NCI-H146 (cell line): ENCODE measurements around the gene CAVIN3.

Experiments
- DNase-seq: peaks from one replicate; lab custom pipeline; 2025; lab: John Stamatoyannopoulos, UW

The CAVIN3 gene

DNA sequence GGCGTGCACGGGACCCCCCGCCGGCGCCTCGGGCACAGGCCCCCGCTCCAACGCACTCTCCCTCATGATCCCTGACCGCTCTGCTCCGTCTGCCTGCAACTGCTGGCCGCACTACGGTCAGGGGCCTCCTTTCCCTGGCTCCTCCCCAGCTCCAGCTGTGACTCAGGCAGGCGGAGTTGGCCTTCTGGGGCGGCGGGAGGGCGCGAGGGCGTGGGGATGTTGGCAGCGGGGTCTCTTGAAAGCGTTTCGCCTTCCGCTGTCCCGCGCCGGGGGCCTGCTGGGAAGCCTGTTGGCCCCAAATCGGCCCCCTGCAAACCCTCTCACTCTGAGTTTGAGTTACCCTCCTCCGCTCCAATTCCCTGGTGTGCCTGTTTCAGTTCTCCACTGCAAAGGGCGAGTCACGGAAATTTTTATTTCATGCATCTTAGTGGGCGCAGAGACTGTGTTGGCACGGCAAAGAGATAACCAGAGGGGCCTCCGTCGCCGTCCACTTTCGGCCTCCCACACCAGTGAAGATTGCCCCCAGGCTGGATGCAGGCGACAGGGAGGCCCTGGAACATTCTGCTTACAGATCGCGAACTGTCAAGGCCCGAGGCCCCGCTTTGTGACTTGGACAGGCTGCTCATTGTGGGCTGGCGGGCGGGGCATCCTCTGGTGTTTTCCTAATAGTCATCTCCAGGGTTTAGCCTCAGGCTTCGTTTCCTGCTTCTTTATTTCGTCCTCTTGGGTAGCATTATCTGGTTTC, at the start of gene CAVIN3:
Gene CAVIN3 (minus strand): TSS at position 91 of the 745 bp plus-strand sequence. CDS start 25 bp downstream, at position 66.
- DNase-seq: no peak

- DNase-seq: no peak
Measured at GRCh38 chr11:6365659-6366058, 45.4 kb upstream of the CAVIN3 start.

- DNase-seq: peak; percentile 78
Measured at GRCh38 chr11:6362873-6363678, 42.8 kb upstream of the CAVIN3 start.

- DNase-seq: no peak
Measured at GRCh38 chr11:6362185-6362872, 42.0 kb upstream of the CAVIN3 start.

- no peak for DNase-seq
Measured at GRCh38 chr11:6360183-6360582, 39.9 kb upstream of the CAVIN3 start.

DNA sequence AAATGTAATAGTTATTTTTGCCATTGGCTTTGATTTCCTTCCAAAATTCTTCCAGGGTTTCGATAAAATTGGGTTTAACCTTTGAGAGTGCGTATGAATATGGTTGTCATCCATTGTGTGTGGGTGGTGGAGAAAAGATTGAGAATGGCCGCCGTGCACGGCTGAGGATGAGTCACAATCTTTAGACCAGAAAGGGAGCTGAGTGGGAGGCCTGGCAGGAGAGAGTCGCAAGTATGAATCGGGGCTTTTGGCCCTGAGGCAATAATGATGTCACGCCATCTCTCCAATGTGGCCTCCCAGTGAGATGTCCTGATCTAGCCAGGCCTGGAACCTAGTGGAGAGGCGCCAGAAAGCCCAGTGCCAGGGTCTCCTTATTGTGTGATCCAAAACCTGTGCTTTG, 36.9 kb upstream of the CAVIN3 start:
- no peak for DNase-seq

GRCh38 chr11:6356503-6357055, 36.3 kb upstream of the CAVIN3 start:
- no peak for DNase-seq

GRCh38 chr11:6354651-6355485, 34.6 kb upstream of the CAVIN3 start:
- no peak for DNase-seq

- peak; percentile 96 for DNase-seq
Measured at GRCh38 chr11:6353367-6353987, 33.2 kb upstream of the CAVIN3 start.

GRCh38 chr11:6351782-6352382, 31.6 kb upstream of the CAVIN3 start:
- DNase-seq: no peak

DNA sequence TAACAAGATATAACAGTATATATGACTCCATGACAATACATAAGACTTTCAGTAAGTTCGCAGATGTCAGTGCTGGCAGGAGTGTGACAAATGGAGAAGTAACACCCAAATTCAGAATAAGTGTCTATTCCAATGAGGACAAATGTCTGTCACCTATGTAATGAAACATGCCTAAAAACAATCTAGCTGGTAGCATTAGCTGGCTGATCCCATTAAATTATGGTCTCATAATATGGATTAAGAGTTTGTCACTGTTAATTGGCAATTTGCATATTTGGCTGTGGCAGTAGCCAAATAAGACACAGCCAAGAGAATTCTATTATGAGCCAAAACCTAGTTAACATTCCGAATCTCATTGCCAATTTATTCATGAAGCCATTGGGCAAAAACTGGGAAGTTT, 30.2 kb upstream of the CAVIN3 start:
- DNase-seq: no peak

- no peak for DNase-seq
Measured at GRCh38 chr11:6350043-6350442, 29.7 kb upstream of the CAVIN3 start.

DNA sequence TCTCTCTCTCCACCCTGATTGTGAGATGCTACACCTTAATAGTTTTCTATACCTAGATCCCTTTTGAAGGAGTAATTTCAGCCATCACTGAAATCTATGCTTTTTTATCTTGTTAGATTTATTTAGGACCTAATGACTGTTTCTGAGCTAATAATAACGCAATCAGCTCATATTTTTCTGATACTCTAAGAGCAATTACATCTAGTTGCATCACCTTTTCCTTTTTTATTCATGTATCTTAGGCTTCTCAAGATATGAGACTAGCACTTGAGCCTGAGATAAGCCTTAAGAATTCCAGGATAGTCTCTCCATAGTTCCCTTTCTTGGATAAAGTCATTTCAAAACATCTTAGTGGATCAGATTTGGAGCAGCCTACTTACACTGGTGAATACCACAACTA, 25.1 kb upstream of the CAVIN3 start:
- DNase-seq: no peak

DNA sequence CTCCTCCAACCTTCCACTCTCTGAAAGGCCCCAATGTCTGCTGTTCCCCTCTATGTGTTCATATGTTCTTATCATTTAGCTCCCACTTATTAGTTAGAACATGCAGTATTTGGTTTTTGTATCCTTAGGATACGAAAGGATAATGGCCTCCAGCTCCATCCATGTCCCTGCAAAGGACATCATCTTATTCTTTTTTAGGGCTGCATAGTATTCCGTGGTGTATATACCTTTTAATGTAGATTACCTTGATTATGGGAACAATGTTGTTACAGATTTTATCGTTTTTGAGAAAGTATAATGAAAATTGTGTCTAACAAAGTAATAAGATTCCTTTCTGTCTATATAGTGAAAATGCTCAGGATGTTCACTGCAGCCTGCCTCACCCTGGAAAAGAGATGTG, 16.0 kb upstream of the CAVIN3 start:
- no peak for DNase-seq

DNA sequence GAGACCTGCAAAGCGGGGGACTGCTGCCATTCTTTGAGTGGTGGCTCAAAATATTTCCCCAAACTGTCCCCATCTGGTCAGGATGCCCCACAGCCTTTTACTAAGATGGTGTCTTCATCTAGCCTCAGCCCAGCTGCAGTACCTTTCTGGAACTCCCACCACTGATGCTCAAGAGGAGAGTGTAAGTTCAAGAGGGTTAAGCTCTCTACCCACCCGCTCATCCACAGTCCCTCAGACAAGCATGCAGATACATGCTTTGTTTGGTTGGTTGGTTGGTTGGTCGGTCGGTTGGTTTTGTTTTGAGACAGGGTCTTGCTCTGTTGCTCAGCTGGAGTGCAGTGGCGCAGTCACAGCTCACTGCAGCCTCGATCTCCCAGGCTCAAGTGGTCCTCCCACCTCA, 14.5 kb upstream of the CAVIN3 start:
- DNase-seq: no peak

- DNase-seq: peak; percentile 85
Measured at GRCh38 chr11:6333095-6333494, 12.8 kb upstream of the CAVIN3 start.

DNA sequence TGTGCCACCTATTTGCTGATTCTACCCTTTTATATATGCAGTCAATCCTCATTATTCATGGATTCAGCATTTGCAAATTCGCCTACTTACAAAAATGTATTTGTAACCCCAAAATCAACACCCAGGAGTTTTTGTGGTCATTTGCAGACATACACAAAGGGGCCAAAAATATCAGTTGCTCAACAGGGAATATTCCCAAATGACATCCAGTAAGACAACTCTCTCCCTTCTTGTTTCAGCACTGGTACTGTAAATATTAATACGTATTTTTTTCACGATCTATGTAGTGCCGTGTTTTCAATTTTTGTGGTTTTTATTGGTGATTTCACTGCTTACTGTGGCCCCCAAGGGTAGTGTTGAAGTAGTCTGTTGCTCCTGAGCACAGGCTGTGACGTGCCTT, 11.8 kb upstream of the CAVIN3 start:
- no peak for DNase-seq

GRCh38 chr11:6328321-6328720, 8.0 kb upstream of the CAVIN3 start:
- DNase-seq: no peak

- no peak for DNase-seq
Measured at GRCh38 chr11:6327806-6328205, 7.5 kb upstream of the CAVIN3 start.

DNA sequence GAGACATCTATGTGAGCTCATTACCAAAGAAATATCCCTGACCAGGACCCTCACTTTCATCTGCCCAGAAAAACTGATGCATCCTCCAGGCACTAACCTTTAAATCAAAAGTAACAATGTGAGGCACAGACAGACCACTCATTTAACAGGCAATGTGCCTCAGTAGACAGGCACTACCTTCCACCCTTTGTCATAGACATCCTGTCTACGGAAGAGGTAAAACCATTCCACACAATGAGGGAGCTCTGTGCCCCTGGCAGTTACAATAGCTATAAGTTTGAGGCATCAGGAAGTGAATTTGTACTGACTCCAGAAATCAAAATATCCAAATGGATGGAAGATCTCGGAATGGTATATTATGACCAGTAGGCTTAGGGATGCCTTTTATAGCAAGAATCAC, 6.7 kb upstream of the CAVIN3 start:
- DNase-seq: no peak

DNA sequence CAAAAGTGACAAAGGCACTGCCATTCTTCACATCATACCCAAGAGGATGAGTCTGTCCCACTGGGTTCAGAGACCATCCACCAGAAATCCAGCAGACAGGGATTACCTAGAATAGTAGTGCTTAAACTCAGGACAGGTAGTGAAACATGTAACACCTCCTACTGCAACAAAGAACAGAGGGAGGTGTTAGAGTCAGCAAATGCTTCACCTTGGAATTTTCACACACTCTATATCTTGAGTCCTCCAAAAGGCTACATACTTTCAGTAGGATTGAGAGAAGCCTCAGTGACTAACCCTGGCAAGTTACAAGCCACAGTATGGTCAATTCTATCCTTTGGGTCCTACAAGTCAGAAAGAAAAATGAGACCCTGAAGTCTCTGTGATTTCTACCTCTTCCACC, 6.0 kb upstream of the CAVIN3 start:
- DNase-seq: no peak
